SK-N-SH (cell line): ENCODE results near the gene NAALADL2.

Experiments
- GABPA ChIP-seq: IDR thresholded peaks from 2 replicates; pipeline ENCODE4 v1.4.0; 2012; ENCODE audit warnings: low read depth, mild to moderate bottlenecking
- JUND ChIP-seq: IDR thresholded peaks from 2 replicates; pipeline ENCODE4 v1.4.0; 2012
- NFIC ChIP-seq: IDR thresholded peaks from 2 replicates; pipeline ENCODE4 v1.4.0; 2012; ENCODE audit warnings: borderline replicate concordance
- NRF1 ChIP-seq: IDR thresholded peaks from 2 replicates; pipeline ENCODE4 v1.6.1; 2012; ENCODE audit warnings: low read depth, mild to moderate bottlenecking, low read length
- POLR2AphosphoS5 ChIP-seq: IDR thresholded peaks from 2 replicates; pipeline ENCODE4 v1.6.1; 2012; ENCODE audit warnings: low read depth, low read length
- SMC3 ChIP-seq: IDR thresholded peaks from 2 replicates; pipeline ENCODE4 v1.6.1; 2012; ENCODE audit warnings: low read depth, low read length, improper control_type of control experiment
- TAF1 ChIP-seq: IDR thresholded peaks from 2 replicates; pipeline ENCODE4 v1.6.1; 2012; ENCODE audit warnings: low read depth, mild to moderate bottlenecking, low read length, moderate library complexity, borderline replicate concordance
- TF ChIP-seq, protein P1 (sequence below): fragments of 200-600 bp; sonication (generic); IDR thresholded peaks from 2 replicates; pipeline ENCODE4 v1.6.1; 2017; ENCODE audit warnings: antibody characterized with exemption, mild to moderate bottlenecking, moderate library complexity
- TF ChIP-seq, protein P2 (sequence below): IDR thresholded peaks from 2 replicates; pipeline ENCODE4; 2012
- TF ChIP-seq, protein P3 (sequence below): IDR thresholded peaks from 2 replicates; pipeline ENCODE4 v1.4.0; 2012; ENCODE audit warnings: low read depth

DNA sequence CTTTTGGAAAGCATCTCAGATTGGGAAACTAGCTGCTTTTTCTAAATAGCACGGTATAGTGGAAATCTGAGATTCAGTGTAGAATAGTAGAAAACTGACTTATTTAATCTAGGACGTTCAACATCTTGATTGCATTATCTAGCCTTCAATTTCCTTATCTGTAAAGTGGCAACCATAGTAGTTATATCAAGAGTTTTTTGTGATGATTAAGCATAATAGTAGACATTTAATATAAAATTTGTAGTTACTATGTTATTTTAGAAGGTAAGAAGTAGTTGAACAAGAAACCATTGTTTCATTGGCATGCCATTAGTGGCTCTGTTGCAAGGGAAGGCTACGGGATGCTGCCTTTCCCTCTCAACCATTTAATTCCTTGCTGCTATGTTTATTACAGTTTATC, 367.3 kb downstream of the NAALADL2 start:
- TF ChIP-seq, protein P1, sequence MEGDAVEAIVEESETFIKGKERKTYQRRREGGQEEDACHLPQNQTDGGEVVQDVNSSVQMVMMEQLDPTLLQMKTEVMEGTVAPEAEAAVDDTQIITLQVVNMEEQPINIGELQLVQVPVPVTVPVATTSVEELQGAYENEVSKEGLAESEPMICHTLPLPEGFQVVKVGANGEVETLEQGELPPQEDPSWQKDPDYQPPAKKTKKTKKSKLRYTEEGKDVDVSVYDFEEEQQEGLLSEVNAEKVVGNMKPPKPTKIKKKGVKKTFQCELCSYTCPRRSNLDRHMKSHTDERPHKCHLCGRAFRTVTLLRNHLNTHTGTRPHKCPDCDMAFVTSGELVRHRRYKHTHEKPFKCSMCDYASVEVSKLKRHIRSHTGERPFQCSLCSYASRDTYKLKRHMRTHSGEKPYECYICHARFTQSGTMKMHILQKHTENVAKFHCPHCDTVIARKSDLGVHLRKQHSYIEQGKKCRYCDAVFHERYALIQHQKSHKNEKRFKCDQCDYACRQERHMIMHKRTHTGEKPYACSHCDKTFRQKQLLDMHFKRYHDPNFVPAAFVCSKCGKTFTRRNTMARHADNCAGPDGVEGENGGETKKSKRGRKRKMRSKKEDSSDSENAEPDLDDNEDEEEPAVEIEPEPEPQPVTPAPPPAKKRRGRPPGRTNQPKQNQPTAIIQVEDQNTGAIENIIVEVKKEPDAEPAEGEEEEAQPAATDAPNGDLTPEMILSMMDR, result no peak
- TF ChIP-seq GABPA (no peak), JUND (no peak), SMC3 (no peak), POLR2AphosphoS5 (no peak), TAF1 (no peak), NRF1 (no peak), NFIC (no peak)
- TF ChIP-seq, protein P2, sequence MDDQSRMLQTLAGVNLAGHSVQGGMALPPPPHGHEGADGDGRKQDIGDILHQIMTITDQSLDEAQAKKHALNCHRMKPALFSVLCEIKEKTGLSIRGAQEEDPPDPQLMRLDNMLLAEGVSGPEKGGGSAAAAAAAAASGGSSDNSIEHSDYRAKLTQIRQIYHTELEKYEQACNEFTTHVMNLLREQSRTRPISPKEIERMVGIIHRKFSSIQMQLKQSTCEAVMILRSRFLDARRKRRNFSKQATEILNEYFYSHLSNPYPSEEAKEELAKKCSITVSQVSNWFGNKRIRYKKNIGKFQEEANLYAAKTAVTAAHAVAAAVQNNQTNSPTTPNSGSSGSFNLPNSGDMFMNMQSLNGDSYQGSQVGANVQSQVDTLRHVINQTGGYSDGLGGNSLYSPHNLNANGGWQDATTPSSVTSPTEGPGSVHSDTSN, result no peak
- TF ChIP-seq, protein P3, sequence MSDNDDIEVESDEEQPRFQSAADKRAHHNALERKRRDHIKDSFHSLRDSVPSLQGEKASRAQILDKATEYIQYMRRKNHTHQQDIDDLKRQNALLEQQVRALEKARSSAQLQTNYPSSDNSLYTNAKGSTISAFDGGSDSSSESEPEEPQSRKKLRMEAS, result no peak
